ENCODE data around the gene CAMK4. TPM values are rescaled to one million over a fixed set of nuclear protein-coding genes. Genes with fewer than 3 reads are reported as not detected.
A peak's percentile ranks its signal among the peaks of the same experiment; 100 is the strongest.
"Not testable (repeated sequence)": the region's sequence is repeated elsewhere in the genome, so short reads cannot be mapped to it uniquely, and the experiment has no call there.

CAMK4 gene
- total RNA-seq, 8 experiments from 2014 or later: 0.24 to 12.1 (median 8.7) TPM

GRCh38 chr5:111278858-111279504, 54.8 kb downstream of the CAMK4 start:
- peaks cover 0 to 4% of the 10 kb centered on the region in 2 donors for H3K4me1 ChIP-seq (replicated peaks in 1 of 2)
- 0 to 81% (median 58%) methylated on average over 3 to 12 of the region's 12 CpGs for WGBS, 10 experiments
- in situ Hi-C loops (cut with MboI; ENCODE audit: low pct_unique_long_range_greater_than_20kb in 2 of 9, low sequenced_read_pairs in 9 of 9, unreplicated experiment in 9 of 9): loop anchor here in 1 of 9 experiments (25.0 kb wide), 1 partner anchor 117 kb away; no protein-coding TSS in a partner anchor
- no peak overlapping the region for H3K4me3 ChIP-seq
- H3K27ac ChIP-seq: no peak overlapping the region
- peak in 5 of 8 experiments; percentile 36 to 89 (median 52) for ATAC-seq (replicated peaks in 6 of 8)

- Histone ChIP-seq H3K27ac (no peak overlapping the region), H3K4me3 (no peak overlapping the region), H3K4me1 (replicated peaks in 1 of 2) (peaks cover 0 to 4% of the 10 kb centered on the region in 2 donors)
- ATAC-seq (replicated peaks in 6 of 8): peak in 1 of 8 experiments; percentile 64
- in situ Hi-C loops (cut with MboI; ENCODE audit: low pct_unique_long_range_greater_than_20kb in 2 of 9, low sequenced_read_pairs in 9 of 9, unreplicated experiment in 9 of 9): loop anchor here in 2 of 9 experiments (10.0 to 25.0 kb wide), 2 partner anchors 116 to 118 kb away; no protein-coding TSS in a partner anchor
- 9 to 100% (median 83%) methylated on average over 1 to 6 of the region's 6 CpGs for WGBS, 10 experiments
Measured at GRCh38 chr5:111280282-111280951, 56.2 kb downstream of the CAMK4 start.

- H3K27ac ChIP-seq: no peak overlapping the region
- no peak overlapping the region for H3K4me3 ChIP-seq
- in situ Hi-C loops (cut with MboI; ENCODE audit: low pct_unique_long_range_greater_than_20kb in 2 of 9, low sequenced_read_pairs in 9 of 9, unreplicated experiment in 9 of 9): loop anchor here in 2 of 9 experiments (10.0 to 25.0 kb wide), 2 partner anchors 118 to 120 kb away; no protein-coding TSS in a partner anchor
- H3K4me1 ChIP-seq (replicated peaks in 1 of 2): peaks cover 0 to 4% of the 10 kb centered on the region in 2 donors
- ATAC-seq (replicated peaks in 6 of 8): no peak
- 0 to 100% (median 90%) methylated on average over 1 to 3 of the region's 3 CpGs; no CpG with 5 or more reads in 1 of the 10 experiments for WGBS, 10 experiments
Measured at GRCh38 chr5:111282798-111283197, 58.6 kb downstream of the CAMK4 start.

GRCh38 chr5:111284825-111285224, 60.6 kb downstream of the CAMK4 start:
- no peak overlapping the region for H3K4me3 ChIP-seq
- H3K4me1 ChIP-seq (replicated peaks in 1 of 2): peaks cover 0 to 4% of the 10 kb centered on the region in 2 donors
- WGBS, 10 experiments: 0 to 80% (median 47%) methylated on average over 2 of the region's 2 CpGs
- H3K27ac ChIP-seq: no peak overlapping the region
- in situ Hi-C loops (cut with MboI; ENCODE audit: low pct_unique_long_range_greater_than_20kb in 2 of 9, low sequenced_read_pairs in 9 of 9, unreplicated experiment in 9 of 9): loop anchor here in 2 of 9 experiments (10.0 to 25.0 kb wide), 2 partner anchors 120 to 123 kb away; no protein-coding TSS in a partner anchor
- no peak for ATAC-seq (replicated peaks in 6 of 8)

- Histone ChIP-seq H3K4me3 (no peak overlapping the region), H3K27ac (no peak overlapping the region), H3K4me1 (replicated peaks in 1 of 2) (no peaks in the 10 kb centered on the region)
- no peak for ATAC-seq (replicated peaks in 6 of 8)
- in situ Hi-C loops (cut with MboI; ENCODE audit: low pct_unique_long_range_greater_than_20kb in 2 of 9, low sequenced_read_pairs in 9 of 9, unreplicated experiment in 9 of 9): loop anchor here in 1 of 9 experiments (25.0 kb wide), 1 partner anchor 132 kb away; no protein-coding TSS in a partner anchor
Measured at GRCh38 chr5:111294551-111294950, 70.4 kb downstream of the CAMK4 start.

GRCh38 chr5:111295649-111296048, 71.5 kb downstream of the CAMK4 start:
- 24 to 100% (median 92%) methylated on average over 1 to 3 of the region's 3 CpGs for WGBS, 10 experiments
- H3K4me1 ChIP-seq (replicated peaks in 1 of 2): no peaks in the 10 kb centered on the region
- no peak for ATAC-seq (replicated peaks in 6 of 8)
- in situ Hi-C loops (cut with MboI; ENCODE audit: low pct_unique_long_range_greater_than_20kb in 2 of 9, low sequenced_read_pairs in 9 of 9, unreplicated experiment in 9 of 9): loop anchor here in 1 of 9 experiments (25.0 kb wide), 1 partner anchor 133 kb away; no protein-coding TSS in a partner anchor
- H3K27ac ChIP-seq: no peak overlapping the region
- no peak overlapping the region for H3K4me3 ChIP-seq

GRCh38 chr5:111296570-111296969, 72.4 kb downstream of the CAMK4 start:
- WGBS, 10 experiments: 8 to 100% (median 81%) methylated on average over 1 to 3 of the region's 3 CpGs
- H3K4me3 ChIP-seq: no peak overlapping the region
- in situ Hi-C loops (cut with MboI; ENCODE audit: low pct_unique_long_range_greater_than_20kb in 2 of 9, low sequenced_read_pairs in 9 of 9, unreplicated experiment in 9 of 9): loop anchor here in 1 of 9 experiments (25.0 kb wide), 1 partner anchor 134 kb away; no protein-coding TSS in a partner anchor
- H3K27ac ChIP-seq: no peak overlapping the region
- H3K4me1 ChIP-seq (replicated peaks in 1 of 2): no peaks in the 10 kb centered on the region
- no peak for ATAC-seq (replicated peaks in 6 of 8)

- in situ Hi-C loops (cut with MboI; ENCODE audit: low pct_unique_long_range_greater_than_20kb in 2 of 9, low sequenced_read_pairs in 9 of 9, unreplicated experiment in 9 of 9): loop anchor here in 1 of 9 experiments (25.0 kb wide), 1 partner anchor 137 kb away; no protein-coding TSS in a partner anchor
- WGBS, 10 experiments: 20 to 100% (median 85%) methylated on average over 2 to 7 of the region's 7 CpGs; no CpG with 5 or more reads in 1 of the 10 experiments
- peak in 5 of 8 experiments; percentile 50 to 88 (median 79) for ATAC-seq (replicated peaks in 6 of 8)
- Histone ChIP-seq H3K4me3 (no peak overlapping the region), H3K27ac (no peak overlapping the region), H3K4me1 (replicated peaks in 1 of 2) (no peaks in the 10 kb centered on the region)
Measured at GRCh38 chr5:111299067-111299481, 74.9 kb downstream of the CAMK4 start.

GRCh38 chr5:111299831-111300432, 75.7 kb downstream of the CAMK4 start:
- no peaks in the 10 kb centered on the region for H3K4me1 ChIP-seq (replicated peaks in 1 of 2)
- in situ Hi-C loops (cut with MboI; ENCODE audit: low pct_unique_long_range_greater_than_20kb in 2 of 9, low sequenced_read_pairs in 9 of 9, unreplicated experiment in 9 of 9): loop anchor here in 1 of 9 experiments (25.0 kb wide), 1 partner anchor 138 kb away; no protein-coding TSS in a partner anchor
- 4 to 95% (median 80%) methylated on average over 2 to 3 of the region's 3 CpGs for WGBS, 10 experiments
- ATAC-seq (replicated peaks in 6 of 8): no peak
- no peak overlapping the region for H3K4me3 ChIP-seq
- no peak overlapping the region for H3K27ac ChIP-seq

- H3K4me3 ChIP-seq: no peak overlapping the region
- no peak for ATAC-seq (replicated peaks in 6 of 8)
- H3K4me1 ChIP-seq (replicated peaks in 1 of 2): no peaks in the 10 kb centered on the region
- WGBS, 10 experiments: 0 to 100% (median 67%) methylated on average over 1 of the region's 1 CpG; no CpG with 5 or more reads in 2 of the 10 experiments
- in situ Hi-C loops (cut with MboI; ENCODE audit: low pct_unique_long_range_greater_than_20kb in 2 of 9, low sequenced_read_pairs in 9 of 9, unreplicated experiment in 9 of 9): no loop called here
- H3K27ac ChIP-seq: no peak overlapping the region
Measured at GRCh38 chr5:111301264-111301663, 77.1 kb downstream of the CAMK4 start.

- H3K27ac ChIP-seq; H3K4me3 ChIP-seq; ATAC-seq (replicated peaks in 6 of 8); in situ Hi-C loops (cut with MboI; ENCODE audit: low pct_unique_long_range_greater_than_20kb in 2 of 9, low sequenced_read_pairs in 9 of 9, unreplicated experiment in 9 of 9); H3K4me1 ChIP-seq (replicated peaks in 1 of 2): not testable (repeated sequence)
- WGBS, 10 experiments: 60 to 90% (median 83%) methylated on average over 1 to 2 of the region's 15 CpGs; no CpG with 5 or more reads in 7 of the 10 experiments
Measured at GRCh38 chr5:111302043-111302442, 77.9 kb downstream of the CAMK4 start.

GRCh38 chr5:111308951-111309350, 84.8 kb downstream of the CAMK4 start:
- ATAC-seq (replicated peaks in 6 of 8): no peak

GRCh38 chr5:111309384-111309783, 85.2 kb downstream of the CAMK4 start:
- H3K27ac ChIP-seq: no peak overlapping the region

More at GRCh38 chr5:111308951-111309350, 84.8 kb downstream of the CAMK4 start:
- no peak overlapping the region for H3K27ac ChIP-seq
- H3K4me1 ChIP-seq (replicated peaks in 1 of 2): no peaks in the 10 kb centered on the region
- 14 to 60% (median 18%) methylated on average over 1 to 4 of the region's 4 CpGs; no CpG with 5 or more reads in 6 of the 10 experiments for WGBS, 10 experiments
- no peak overlapping the region for H3K4me3 ChIP-seq
- in situ Hi-C loops (cut with MboI; ENCODE audit: low pct_unique_long_range_greater_than_20kb in 2 of 9, low sequenced_read_pairs in 9 of 9, unreplicated experiment in 9 of 9): no loop called here

More at GRCh38 chr5:111309384-111309783, 85.2 kb downstream of the CAMK4 start:
- no peak overlapping the region for H3K4me3 ChIP-seq
- WGBS, 10 experiments: 0 to 100% (median 92%) methylated on average over 1 to 2 of the region's 2 CpGs; no CpG with 5 or more reads in 1 of the 10 experiments
- in situ Hi-C loops (cut with MboI; ENCODE audit: low pct_unique_long_range_greater_than_20kb in 2 of 9, low sequenced_read_pairs in 9 of 9, unreplicated experiment in 9 of 9): no loop called here
- no peaks in the 10 kb centered on the region for H3K4me1 ChIP-seq (replicated peaks in 1 of 2)
- no peak for ATAC-seq (replicated peaks in 6 of 8)

All from motor neuron (in vitro differentiated cells).